ENCODE results near the gene KCNA3. TPM values are rescaled to one million over a fixed set of nuclear protein-coding genes. Genes with fewer than 3 reads are reported as not detected.

Gene KCNA3
- total RNA-seq, 1 donor from 2014 or later, result 0.22 TPM

Other genes with a start within 250 kb of the KCNA3 start
- gene PROK1, start 223.8 kb downstream of the KCNA3 start, total RNA-seq, result not detected
- gene KCNA10, start 155.8 kb downstream of the KCNA3 start, total RNA-seq, result not detected
- gene KCNA2, start 68.6 kb downstream of the KCNA3 start, total RNA-seq, result 0.71 TPM
- 7.5 TPM for gene CD53, start 198.2 kb upstream of the KCNA3 start, total RNA-seq